Measurements from ENCODE around the gene COBLL1.

GRCh38 chr2:164747140-164747539 is 94.5 kb downstream of the COBLL1 start:
- no peak for TF ChIP-seq MAX (IDR thresholded peaks at IDR 0.05)
- TF ChIP-seq CTCF (IDR thresholded peaks at IDR 0.05; ENCODE audit: low read depth, low read length, missing input control): no peak
- TF ChIP-seq JUND (IDR thresholded peaks at IDR 0.05): no peak
- TF ChIP-seq FOXA1 (IDR thresholded peaks at IDR 0.05): no peak
- TF ChIP-seq, protein P1, sequence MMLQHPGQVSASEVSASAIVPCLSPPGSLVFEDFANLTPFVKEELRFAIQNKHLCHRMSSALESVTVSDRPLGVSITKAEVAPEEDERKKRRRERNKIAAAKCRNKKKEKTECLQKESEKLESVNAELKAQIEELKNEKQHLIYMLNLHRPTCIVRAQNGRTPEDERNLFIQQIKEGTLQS (IDR thresholded peaks at IDR 0.05): no peak
- no peak for TF ChIP-seq ZBTB33 (IDR thresholded peaks at IDR 0.05)
- TF ChIP-seq RAD21 (IDR thresholded peaks at IDR 0.05): no peak
- TF ChIP-seq GABPA (IDR thresholded peaks at IDR 0.05 in 1 of 2, conservative IDR thresholded peaks at IDR 0.05 in 1 of 2): no peak
- TF ChIP-seq YY1 (IDR thresholded peaks at IDR 0.05): no peak
- TF ChIP-seq SP1 (IDR thresholded peaks at IDR 0.05): no peak
- TF ChIP-seq, protein P2, sequence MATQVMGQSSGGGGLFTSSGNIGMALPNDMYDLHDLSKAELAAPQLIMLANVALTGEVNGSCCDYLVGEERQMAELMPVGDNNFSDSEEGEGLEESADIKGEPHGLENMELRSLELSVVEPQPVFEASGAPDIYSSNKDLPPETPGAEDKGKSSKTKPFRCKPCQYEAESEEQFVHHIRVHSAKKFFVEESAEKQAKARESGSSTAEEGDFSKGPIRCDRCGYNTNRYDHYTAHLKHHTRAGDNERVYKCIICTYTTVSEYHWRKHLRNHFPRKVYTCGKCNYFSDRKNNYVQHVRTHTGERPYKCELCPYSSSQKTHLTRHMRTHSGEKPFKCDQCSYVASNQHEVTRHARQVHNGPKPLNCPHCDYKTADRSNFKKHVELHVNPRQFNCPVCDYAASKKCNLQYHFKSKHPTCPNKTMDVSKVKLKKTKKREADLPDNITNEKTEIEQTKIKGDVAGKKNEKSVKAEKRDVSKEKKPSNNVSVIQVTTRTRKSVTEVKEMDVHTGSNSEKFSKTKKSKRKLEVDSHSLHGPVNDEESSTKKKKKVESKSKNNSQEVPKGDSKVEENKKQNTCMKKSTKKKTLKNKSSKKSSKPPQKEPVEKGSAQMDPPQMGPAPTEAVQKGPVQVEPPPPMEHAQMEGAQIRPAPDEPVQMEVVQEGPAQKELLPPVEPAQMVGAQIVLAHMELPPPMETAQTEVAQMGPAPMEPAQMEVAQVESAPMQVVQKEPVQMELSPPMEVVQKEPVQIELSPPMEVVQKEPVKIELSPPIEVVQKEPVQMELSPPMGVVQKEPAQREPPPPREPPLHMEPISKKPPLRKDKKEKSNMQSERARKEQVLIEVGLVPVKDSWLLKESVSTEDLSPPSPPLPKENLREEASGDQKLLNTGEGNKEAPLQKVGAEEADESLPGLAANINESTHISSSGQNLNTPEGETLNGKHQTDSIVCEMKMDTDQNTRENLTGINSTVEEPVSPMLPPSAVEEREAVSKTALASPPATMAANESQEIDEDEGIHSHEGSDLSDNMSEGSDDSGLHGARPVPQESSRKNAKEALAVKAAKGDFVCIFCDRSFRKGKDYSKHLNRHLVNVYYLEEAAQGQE (IDR thresholded peaks at IDR 0.05): no peak
- TF ChIP-seq RXRA (IDR thresholded peaks at IDR 0.05): no peak
- no peak for TF ChIP-seq HNF4G (IDR thresholded peaks at IDR 0.05)
